ENCODE data around the gene MRO.
"Not testable (repeated sequence)": the region's sequence is repeated elsewhere in the genome, so short reads cannot be mapped to it uniquely, and the experiment has no call there.

The MRO gene

DNA sequence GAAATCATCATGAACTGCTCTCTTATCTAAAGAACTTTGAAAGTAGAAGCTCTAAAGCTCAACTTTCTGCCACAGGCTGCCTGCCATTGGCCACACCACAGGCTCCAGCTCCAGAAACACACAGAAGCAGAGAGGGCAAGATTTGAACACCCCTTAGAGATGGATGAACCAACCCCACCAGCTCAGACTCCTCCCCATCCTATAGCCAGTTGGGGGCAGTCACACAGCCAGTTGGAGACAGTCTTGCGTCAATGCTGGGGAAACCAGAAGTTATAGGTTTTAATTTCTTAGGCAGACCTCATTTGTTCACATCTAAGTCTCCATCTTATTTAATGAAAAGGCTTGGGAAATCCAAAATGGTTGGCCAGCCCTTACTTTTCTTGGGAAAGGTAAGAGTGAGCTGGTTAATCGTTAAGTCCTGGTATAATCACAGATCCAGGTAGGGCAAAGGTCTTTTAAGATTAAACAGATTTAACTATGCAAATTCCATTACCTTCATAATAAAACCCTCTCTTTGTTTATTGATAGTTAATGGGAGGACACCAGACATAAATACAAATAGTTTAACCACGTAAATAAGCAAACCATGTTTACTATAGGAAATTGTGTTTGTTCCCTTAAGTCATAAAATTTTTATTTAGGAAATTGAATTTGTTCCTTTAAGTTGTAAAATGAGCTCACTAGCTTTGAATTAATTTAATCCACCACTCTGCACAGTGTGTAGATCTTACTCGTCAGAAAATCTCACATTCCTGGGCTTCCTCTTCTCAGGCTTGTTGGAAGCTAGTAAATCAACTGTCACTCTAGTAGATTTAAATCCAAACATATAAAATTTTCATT lies 28.0 kb downstream of the MRO start:
- TF ChIP-seq, protein P1, sequence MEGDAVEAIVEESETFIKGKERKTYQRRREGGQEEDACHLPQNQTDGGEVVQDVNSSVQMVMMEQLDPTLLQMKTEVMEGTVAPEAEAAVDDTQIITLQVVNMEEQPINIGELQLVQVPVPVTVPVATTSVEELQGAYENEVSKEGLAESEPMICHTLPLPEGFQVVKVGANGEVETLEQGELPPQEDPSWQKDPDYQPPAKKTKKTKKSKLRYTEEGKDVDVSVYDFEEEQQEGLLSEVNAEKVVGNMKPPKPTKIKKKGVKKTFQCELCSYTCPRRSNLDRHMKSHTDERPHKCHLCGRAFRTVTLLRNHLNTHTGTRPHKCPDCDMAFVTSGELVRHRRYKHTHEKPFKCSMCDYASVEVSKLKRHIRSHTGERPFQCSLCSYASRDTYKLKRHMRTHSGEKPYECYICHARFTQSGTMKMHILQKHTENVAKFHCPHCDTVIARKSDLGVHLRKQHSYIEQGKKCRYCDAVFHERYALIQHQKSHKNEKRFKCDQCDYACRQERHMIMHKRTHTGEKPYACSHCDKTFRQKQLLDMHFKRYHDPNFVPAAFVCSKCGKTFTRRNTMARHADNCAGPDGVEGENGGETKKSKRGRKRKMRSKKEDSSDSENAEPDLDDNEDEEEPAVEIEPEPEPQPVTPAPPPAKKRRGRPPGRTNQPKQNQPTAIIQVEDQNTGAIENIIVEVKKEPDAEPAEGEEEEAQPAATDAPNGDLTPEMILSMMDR (conservative IDR thresholded peaks at IDR 0.05) = no peak
- TF ChIP-seq ZFX (IDR thresholded peaks at IDR 0.05) = no peak
- H3K27ac ChIP-seq = no peak overlapping the region

DNA sequence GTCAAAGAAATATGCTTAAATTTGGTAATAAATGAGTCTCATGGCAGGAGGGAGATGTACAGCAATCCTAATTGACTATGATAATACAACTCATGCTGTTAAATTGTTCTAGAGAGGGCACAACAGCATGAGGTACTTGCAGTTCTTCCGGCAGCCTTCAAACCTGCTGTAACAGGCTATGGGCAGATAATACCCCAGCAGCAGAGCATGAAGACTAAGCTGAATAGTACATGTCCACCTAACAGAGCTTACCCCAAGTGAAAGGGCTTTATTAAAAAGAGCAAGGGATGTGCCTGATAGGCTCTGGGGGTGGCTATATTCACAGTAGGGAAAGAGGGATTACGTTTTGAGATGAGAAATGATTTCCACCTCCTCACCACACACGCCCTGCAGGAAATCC lies 28.9 kb downstream of the MRO start:
- no peak for TF ChIP-seq ZFX (IDR thresholded peaks at IDR 0.05)
- TF ChIP-seq, protein P1 (conservative IDR thresholded peaks at IDR 0.05) = no peak
- H3K27ac ChIP-seq = no peak overlapping the region

DNA sequence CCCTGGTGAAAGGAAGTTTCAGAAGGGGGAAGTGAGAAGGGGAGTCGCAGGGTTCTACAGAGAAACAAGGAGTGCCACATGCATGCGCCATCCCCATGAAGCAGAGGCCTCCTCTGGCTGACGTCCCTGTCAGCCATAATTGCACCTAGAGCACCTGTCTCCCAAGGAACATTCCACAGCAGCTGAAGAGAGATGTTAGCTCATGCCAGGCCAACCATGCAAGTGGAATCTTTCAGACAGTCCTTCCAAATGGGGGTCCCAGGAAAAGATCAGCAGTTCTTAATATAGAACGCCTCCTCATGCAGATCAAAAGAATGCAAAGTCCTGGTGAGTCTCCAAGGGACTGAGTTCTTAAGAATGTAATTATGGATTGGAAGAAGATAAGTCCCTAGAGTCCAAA lies 29.6 kb downstream of the MRO start:
- H3K27ac ChIP-seq = no peak overlapping the region
- TF ChIP-seq ZFX (IDR thresholded peaks at IDR 0.05) = no peak
- TF ChIP-seq, protein P1 (conservative IDR thresholded peaks at IDR 0.05) = no peak

DNA sequence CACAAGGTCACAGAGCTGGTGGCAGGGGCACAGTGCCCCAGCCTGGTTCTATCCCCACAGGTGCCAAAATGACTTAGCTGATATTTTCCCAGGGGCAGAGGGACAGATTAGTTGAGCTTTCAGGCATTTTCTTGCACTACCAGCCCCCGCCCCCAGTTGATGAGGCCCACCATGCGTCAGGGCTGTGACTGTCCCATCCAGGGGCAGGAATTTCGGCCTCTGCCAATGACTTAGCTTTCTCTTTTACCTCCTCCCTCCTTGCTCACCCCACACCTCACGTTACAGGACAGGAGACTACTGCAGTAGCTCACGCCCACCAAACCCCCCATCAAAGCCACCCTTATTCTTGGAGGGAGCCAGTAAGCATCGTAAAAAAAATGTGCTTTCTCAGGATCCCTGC lies 31.5 kb downstream of the MRO start:
- no peak for TF ChIP-seq ZFX (IDR thresholded peaks at IDR 0.05)
- TF ChIP-seq, protein P1 (conservative IDR thresholded peaks at IDR 0.05) = no peak
- H3K27ac ChIP-seq = no peak overlapping the region

DNA sequence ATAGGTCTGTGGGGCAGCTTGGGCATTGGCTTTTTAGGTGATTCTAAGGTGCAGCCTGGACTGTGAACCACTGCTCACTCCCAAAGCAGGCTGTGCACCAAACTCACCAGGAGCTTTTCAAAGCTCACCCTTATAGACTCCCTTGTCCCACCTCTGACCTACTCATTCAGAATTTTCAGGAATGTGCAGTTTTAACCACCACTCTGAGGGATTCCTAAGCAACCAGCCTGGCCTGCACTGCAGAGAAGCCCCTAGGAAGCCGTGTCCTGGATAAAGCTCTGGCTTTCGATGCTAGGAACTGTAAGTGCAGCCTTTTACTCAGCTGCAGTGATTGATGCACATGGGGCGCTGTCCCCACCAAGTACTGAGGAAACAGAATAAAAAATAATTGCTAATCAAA lies 33.0 kb downstream of the MRO start:
- H3K27ac ChIP-seq = no peak overlapping the region

DNA sequence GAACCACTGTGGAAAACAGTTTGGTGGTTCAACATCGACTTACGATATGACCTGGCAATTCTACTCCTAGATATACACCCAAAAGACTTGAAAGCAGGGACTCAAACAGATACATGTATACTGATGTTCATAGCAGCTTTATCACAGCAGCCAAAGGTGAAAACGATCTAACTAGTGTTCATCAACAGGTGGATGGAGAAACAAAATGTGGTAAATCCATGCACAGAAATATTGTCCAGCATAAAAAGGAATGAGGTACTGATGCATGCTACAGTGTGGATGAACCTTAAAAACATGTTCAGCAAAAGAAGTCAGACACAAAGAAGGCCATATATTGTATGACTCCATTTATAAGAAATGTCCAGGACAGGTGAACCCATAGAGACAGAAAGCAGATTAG lies 36.3 kb downstream of the MRO start:
- TF ChIP-seq, protein P1 (conservative IDR thresholded peaks at IDR 0.05) = no peak
- TF ChIP-seq ZFX (IDR thresholded peaks at IDR 0.05) = no peak
- no peak overlapping the region for H3K27ac ChIP-seq

More for the DNA sequence above, 33.0 kb downstream of the MRO start:
- TF ChIP-seq, protein P1 (conservative IDR thresholded peaks at IDR 0.05) = no peak
- TF ChIP-seq ZFX (IDR thresholded peaks at IDR 0.05) = no peak

DNA sequence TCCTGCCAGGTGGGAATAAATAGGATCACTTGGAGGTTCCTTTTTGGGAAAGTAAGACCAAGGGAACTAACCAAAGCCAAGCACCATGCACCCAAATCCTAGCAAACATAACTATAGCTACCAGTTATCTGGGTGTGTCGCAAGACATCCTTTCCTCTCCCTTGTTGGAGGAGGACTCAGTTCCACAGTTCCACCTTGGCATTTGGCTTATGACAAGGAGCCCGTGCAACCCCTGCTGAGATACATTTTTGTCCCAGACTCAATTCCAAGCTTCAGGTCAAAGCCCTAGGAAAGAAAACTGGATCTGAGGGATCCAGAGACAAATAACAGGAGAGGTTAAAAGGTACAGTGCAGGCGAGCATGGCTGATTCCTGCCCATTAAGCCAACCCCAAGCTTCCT lies 40.8 kb downstream of the MRO start:
- not testable (repeated sequence) for H3K27ac ChIP-seq

DNA sequence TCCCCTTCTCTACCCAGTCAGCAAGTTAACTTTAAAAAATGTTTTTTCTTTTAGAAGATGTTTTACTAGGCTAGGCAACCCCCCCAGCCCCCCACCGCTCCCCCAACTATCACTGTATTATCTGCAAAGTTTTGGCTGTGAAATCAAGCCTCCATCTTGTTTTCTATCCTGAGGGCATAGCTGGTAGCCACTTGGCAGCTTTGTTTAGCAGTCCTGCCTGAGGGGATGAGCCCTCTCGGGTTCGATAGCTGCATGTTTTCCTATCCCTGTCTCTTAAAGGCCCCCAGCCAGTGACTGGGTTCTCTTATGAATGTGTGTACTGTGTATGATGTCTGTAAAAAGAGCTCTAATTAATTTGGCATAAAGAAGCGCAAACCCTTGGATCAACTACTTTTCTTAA lies 43.4 kb downstream of the MRO start:
- no peak overlapping the region for H3K27ac ChIP-seq
- no peak for TF ChIP-seq ZFX (IDR thresholded peaks at IDR 0.05)
- TF ChIP-seq, protein P1 (conservative IDR thresholded peaks at IDR 0.05) = no peak
